ENCODE results near the gene LONP1.

DNA sequence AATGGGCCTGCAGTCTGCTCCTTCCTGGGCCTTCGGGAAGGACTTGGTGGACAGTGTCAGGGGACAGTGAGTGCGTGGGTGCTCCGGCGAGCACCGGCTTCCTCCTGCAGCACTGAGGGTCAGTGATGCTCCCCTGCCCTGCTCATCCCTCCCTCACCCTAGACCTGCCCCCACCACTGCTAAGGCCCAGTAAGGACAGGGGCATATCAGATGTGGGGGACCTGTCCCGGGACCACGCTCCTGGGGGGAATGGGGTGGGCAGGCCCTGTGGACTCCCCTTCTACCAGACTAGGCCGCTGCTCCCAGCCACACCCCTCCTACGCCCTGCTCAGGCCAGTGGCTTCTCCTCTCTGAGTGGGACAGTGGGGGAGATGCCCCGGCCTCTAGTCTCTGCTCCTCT, 42.8 kb downstream of the LONP1 start:
- TF ChIP-seq, protein P1, sequence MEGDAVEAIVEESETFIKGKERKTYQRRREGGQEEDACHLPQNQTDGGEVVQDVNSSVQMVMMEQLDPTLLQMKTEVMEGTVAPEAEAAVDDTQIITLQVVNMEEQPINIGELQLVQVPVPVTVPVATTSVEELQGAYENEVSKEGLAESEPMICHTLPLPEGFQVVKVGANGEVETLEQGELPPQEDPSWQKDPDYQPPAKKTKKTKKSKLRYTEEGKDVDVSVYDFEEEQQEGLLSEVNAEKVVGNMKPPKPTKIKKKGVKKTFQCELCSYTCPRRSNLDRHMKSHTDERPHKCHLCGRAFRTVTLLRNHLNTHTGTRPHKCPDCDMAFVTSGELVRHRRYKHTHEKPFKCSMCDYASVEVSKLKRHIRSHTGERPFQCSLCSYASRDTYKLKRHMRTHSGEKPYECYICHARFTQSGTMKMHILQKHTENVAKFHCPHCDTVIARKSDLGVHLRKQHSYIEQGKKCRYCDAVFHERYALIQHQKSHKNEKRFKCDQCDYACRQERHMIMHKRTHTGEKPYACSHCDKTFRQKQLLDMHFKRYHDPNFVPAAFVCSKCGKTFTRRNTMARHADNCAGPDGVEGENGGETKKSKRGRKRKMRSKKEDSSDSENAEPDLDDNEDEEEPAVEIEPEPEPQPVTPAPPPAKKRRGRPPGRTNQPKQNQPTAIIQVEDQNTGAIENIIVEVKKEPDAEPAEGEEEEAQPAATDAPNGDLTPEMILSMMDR (IDR thresholded peaks at IDR 0.05): no peak
- TF ChIP-seq POLR2A (IDR thresholded peaks at IDR 0.05) (no peak), EP300 (IDR thresholded peaks at IDR 0.05) (no peak)
